ENCODE data around the gene HNRNPA2B1. TPM values are rescaled to one million over a fixed set of nuclear protein-coding genes. Genes with fewer than 3 reads are reported as not detected.

Gene HNRNPA2B1
- total RNA-seq, 3 donors from 2014 or later (not counting 1 experiment from before 2014, with no cell fraction given), result 473 to 627 (median 585) TPM

DNA sequence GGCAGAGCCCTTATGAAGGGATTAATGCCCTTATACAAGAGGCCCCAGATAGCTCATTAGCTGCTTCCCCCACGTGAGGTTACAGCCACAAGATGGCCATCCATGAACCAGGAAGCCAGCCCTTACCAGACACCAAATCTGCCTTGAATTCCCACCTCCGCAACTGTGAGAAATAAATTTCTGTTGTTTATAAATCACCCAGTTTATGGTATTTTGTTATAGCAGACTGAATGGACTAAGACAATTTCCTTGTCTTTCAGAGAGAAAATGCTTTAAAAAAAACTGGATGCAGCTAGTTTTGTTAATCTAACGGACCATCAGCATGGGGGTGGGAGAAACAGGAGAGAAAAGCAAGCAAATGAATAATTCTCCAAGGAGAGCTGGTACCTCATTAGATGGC lies 37.5 kb upstream of the HNRNPA2B1 start:
- Mint-ChIP-seq H3K4me3 (no peak overlapping the region), H3K27ac (no peak overlapping the region), H3K36me3 (no peaks in the 10 kb centered on the region), H3K4me1 (no peaks in the 10 kb centered on the region), H3K27me3 (ENCODE audit: low read depth in 2 of 2) (peaks cover 0 to 7% of the 10 kb centered on the region in 2 donors), H3K9me3 (no peaks in the 10 kb centered on the region)
- Histone ChIP-seq H3K4me1 (ENCODE audit: control insufficient read depth, insufficient read depth, low read length) (no peaks in the 10 kb centered on the region), H3K27me3 (ENCODE audit: control insufficient read depth, insufficient read depth, low read length) (no peaks in the 10 kb centered on the region), H3K27ac (ENCODE audit: low read length) (no peak overlapping the region), H3K9me3 (ENCODE audit: control insufficient read depth, insufficient read depth, low read length) (no peaks in the 10 kb centered on the region), H3K36me3 (ENCODE audit: control insufficient read depth, insufficient read depth, low read length) (no peaks in the 10 kb centered on the region), H3K4me3 (ENCODE audit: low read length) (no peak overlapping the region)
- TF ChIP-seq, protein P1, sequence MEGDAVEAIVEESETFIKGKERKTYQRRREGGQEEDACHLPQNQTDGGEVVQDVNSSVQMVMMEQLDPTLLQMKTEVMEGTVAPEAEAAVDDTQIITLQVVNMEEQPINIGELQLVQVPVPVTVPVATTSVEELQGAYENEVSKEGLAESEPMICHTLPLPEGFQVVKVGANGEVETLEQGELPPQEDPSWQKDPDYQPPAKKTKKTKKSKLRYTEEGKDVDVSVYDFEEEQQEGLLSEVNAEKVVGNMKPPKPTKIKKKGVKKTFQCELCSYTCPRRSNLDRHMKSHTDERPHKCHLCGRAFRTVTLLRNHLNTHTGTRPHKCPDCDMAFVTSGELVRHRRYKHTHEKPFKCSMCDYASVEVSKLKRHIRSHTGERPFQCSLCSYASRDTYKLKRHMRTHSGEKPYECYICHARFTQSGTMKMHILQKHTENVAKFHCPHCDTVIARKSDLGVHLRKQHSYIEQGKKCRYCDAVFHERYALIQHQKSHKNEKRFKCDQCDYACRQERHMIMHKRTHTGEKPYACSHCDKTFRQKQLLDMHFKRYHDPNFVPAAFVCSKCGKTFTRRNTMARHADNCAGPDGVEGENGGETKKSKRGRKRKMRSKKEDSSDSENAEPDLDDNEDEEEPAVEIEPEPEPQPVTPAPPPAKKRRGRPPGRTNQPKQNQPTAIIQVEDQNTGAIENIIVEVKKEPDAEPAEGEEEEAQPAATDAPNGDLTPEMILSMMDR (IDR thresholded peaks at IDR 0.05), result no peak
- ATAC-seq (no peak), DNase-seq (no peak)
- intact Hi-C loops (cut with micrococcal nuclease), result no loop called here
- WGBS (ENCODE audit: insufficient coverage), result 75% methylated on average over 2 of the region's 3 CpGs

DNA sequence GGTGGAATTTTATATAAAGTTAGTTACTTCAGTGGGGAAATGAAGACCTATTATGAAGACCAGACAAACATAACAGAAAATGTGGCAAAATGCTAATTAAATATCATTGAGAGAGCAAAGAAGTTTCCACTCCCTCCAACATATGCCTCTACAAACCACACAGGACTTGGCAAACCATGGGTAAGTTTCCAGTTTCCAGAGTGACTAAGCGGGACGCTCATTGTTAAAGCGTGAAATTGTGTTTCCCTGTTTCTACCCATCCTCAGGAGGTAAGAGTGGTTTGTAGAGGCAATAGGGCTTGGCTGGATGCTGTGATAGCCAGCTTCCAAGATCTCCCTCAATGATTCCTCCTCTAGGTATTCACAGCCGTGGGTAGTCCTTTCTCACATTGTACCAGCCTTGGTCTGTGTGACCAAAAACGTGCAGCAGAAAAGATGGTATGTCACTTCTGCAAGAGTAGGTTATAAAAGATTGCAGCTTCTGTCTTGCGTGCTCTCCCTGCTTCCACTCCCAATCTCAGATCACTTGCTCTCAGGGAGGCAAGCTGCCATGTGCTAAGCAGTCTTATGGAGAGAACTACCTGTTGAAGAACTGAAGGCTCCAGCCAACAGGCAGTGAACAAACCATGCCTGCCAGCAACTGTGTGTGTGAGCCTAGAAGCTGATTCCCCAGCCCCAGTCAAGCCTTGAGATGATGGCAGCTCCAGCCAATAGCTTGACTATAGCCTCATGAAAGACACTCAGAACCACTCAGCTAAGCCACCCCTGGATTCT lies 36.7 kb upstream of the HNRNPA2B1 start:
- H3K4me3 ChIP-seq (ENCODE audit: low read length), result no peak overlapping the region

DNA sequence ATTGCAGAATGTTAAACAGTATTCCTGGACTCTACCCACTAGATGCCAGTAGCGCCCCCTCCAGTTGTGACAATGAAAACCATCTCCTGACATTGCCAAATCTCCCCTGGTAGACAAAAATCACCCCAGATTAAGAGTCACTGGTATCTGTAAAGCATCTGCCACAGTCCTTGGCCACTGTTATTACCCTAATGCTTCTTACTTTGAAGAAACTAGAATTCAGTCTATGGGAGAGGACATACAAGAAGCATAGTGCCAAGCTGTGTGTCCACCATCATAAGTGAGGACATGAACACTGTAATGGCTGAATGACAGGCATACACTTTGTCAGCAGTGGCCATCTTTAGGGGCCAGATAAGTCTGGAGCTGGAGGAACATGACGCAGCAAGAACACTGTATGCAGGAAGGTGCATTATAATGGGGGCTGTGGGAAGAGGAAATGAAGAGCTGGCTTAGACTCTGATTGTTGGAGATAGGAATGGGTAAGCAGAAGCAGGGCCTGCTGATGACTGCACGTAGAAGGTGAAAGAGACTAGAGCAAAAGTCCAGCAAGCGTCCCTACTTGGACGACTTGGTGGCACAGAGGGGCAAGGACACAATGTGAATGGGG lies 33.5 kb upstream of the HNRNPA2B1 start:
- H3K9me3 ChIP-seq (ENCODE audit: control insufficient read depth, insufficient read depth, low read length), result no peaks in the 10 kb centered on the region
- H3K27ac ChIP-seq (ENCODE audit: low read length), result no peak overlapping the region
- Mint-ChIP-seq H3K4me3 (no peak overlapping the region), H3K27me3 (ENCODE audit: low read depth in 2 of 2) (peaks cover 0 to 8% of the 10 kb centered on the region in 2 donors), H3K36me3 (no peaks in the 10 kb centered on the region), H3K9me3 (no peaks in the 10 kb centered on the region), H3K27ac (no peak overlapping the region), H3K4me1 (no peaks in the 10 kb centered on the region)
- no peaks in the 10 kb centered on the region for H3K4me1 ChIP-seq (ENCODE audit: control insufficient read depth, insufficient read depth, low read length)
- DNase-seq (no peak), ATAC-seq (no peak)
- intact Hi-C loops (cut with micrococcal nuclease), result no loop called here
- no peak overlapping the region for H3K4me3 ChIP-seq (ENCODE audit: low read length)
- no peaks in the 10 kb centered on the region for H3K36me3 ChIP-seq (ENCODE audit: control insufficient read depth, insufficient read depth, low read length)
- H3K27me3 ChIP-seq (ENCODE audit: control insufficient read depth, insufficient read depth, low read length), result no peaks in the 10 kb centered on the region
- 46% methylated on average over 5 of the region's 5 CpGs for WGBS (ENCODE audit: insufficient coverage)
- TF ChIP-seq, protein P1 (IDR thresholded peaks at IDR 0.05), result no peak

More for the DNA sequence above, 36.7 kb upstream of the HNRNPA2B1 start:
- Histone ChIP-seq H3K4me1 (ENCODE audit: control insufficient read depth, insufficient read depth, low read length) (no peaks in the 10 kb centered on the region), H3K36me3 (ENCODE audit: control insufficient read depth, insufficient read depth, low read length) (no peaks in the 10 kb centered on the region), H3K27ac (ENCODE audit: low read length) (no peak overlapping the region), H3K9me3 (ENCODE audit: control insufficient read depth, insufficient read depth, low read length) (no peaks in the 10 kb centered on the region), H3K27me3 (ENCODE audit: control insufficient read depth, insufficient read depth, low read length) (no peaks in the 10 kb centered on the region)
- intact Hi-C loops (cut with micrococcal nuclease), result no loop called here
- H3K9me3 Mint-ChIP-seq, result no peaks in the 10 kb centered on the region
- DNase-seq (no peak), ATAC-seq (no peak)
- no peak overlapping the region for H3K4me3 Mint-ChIP-seq
- no peaks in the 10 kb centered on the region for H3K36me3 Mint-ChIP-seq
- H3K4me1 Mint-ChIP-seq, result no peaks in the 10 kb centered on the region
- TF ChIP-seq, protein P1 (IDR thresholded peaks at IDR 0.05), result no peak
- no peak overlapping the region for H3K27ac Mint-ChIP-seq
- H3K27me3 Mint-ChIP-seq (ENCODE audit: low read depth in 2 of 2), result peaks cover 0 to 7% of the 10 kb centered on the region in 2 donors
- WGBS (ENCODE audit: insufficient coverage), result 100% methylated on average over 3 of the region's 6 CpGs
